HEK293 (cell line): ENCODE measurements around the gene NCKAP5.

Source experiments
- KLF9 ChIP-seq: fragments of 450-650 bp; formaldehyde crosslinking; IDR thresholded peaks from 2 replicates; pipeline ENCODE4 v1.5.1; 2016; ENCODE audit warnings: missing biosample characterization, missing genetic modification characterization, low read depth
- REPIN1 ChIP-seq: fragments of 450-650 bp; formaldehyde crosslinking; IDR thresholded peaks from 2 replicates; pipeline ENCODE4 v1.5.1; 2017; ENCODE audit warnings: missing biosample characterization, missing genetic modification characterization, low read depth
- ZBTB21 ChIP-seq: fragments of 450-650 bp; formaldehyde crosslinking; IDR thresholded peaks from 2 replicates; pipeline ENCODE4 v1.5.1; 2017; ENCODE audit warnings: missing biosample characterization, missing genetic modification characterization
- ZNF24 ChIP-seq: fragments of 450-650 bp; formaldehyde crosslinking; IDR thresholded peaks from 2 replicates; pipeline ENCODE4 v1.5.1; 2016; ENCODE audit warnings: missing biosample characterization, missing genetic modification characterization
- ZNF776 ChIP-seq: fragments of 450-650 bp; formaldehyde crosslinking; IDR thresholded peaks from 2 replicates; pipeline ENCODE4 v1.5.0; 2017; ENCODE audit warnings: missing biosample characterization, missing genetic modification characterization, borderline replicate concordance
- ZSCAN23 ChIP-seq: fragments of 450-650 bp; formaldehyde crosslinking; IDR thresholded peaks from 2 replicates; pipeline ENCODE4 v1.5.1; 2016; ENCODE audit warnings: missing biosample characterization, missing genetic modification characterization
- TF ChIP-seq, protein P1 (sequence below): fragments of 450-650 bp; formaldehyde crosslinking; IDR thresholded peaks from 2 replicates; pipeline ENCODE4 v1.5.1; 2016; ENCODE audit warnings: missing biosample characterization, missing genetic modification characterization
- TF ChIP-seq, protein P2 (sequence below): fragments of 450-650 bp; formaldehyde crosslinking; IDR thresholded peaks from 2 replicates; pipeline ENCODE4 v1.5.1; 2016; ENCODE audit warnings: missing biosample characterization, missing genetic modification characterization

DNA sequence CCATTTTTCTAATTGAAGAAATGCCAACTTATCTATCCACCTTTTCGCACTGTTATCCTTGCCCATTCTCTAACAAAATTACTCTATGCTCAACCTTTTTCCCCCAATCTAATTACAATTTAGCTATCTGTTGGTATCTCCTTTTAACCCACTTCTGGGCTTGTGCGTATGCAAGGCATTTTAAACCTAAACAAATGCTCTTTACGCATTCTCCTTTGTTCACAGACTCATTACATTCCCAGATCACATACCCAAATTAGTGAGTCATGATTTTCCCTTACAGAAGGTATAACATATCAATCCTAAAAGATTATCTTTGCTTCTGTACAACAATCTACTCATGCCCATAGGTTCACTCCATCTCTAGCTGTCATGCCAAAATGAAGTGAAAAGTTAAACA, 826.5 kb downstream of the NCKAP5 start:
- TF ChIP-seq, protein P1, sequence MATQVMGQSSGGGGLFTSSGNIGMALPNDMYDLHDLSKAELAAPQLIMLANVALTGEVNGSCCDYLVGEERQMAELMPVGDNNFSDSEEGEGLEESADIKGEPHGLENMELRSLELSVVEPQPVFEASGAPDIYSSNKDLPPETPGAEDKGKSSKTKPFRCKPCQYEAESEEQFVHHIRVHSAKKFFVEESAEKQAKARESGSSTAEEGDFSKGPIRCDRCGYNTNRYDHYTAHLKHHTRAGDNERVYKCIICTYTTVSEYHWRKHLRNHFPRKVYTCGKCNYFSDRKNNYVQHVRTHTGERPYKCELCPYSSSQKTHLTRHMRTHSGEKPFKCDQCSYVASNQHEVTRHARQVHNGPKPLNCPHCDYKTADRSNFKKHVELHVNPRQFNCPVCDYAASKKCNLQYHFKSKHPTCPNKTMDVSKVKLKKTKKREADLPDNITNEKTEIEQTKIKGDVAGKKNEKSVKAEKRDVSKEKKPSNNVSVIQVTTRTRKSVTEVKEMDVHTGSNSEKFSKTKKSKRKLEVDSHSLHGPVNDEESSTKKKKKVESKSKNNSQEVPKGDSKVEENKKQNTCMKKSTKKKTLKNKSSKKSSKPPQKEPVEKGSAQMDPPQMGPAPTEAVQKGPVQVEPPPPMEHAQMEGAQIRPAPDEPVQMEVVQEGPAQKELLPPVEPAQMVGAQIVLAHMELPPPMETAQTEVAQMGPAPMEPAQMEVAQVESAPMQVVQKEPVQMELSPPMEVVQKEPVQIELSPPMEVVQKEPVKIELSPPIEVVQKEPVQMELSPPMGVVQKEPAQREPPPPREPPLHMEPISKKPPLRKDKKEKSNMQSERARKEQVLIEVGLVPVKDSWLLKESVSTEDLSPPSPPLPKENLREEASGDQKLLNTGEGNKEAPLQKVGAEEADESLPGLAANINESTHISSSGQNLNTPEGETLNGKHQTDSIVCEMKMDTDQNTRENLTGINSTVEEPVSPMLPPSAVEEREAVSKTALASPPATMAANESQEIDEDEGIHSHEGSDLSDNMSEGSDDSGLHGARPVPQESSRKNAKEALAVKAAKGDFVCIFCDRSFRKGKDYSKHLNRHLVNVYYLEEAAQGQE (tag by site-specific recombination): no peak
- TF ChIP-seq ZSCAN23 (tag by site-specific recombination): no peak
- TF ChIP-seq, protein P2, sequence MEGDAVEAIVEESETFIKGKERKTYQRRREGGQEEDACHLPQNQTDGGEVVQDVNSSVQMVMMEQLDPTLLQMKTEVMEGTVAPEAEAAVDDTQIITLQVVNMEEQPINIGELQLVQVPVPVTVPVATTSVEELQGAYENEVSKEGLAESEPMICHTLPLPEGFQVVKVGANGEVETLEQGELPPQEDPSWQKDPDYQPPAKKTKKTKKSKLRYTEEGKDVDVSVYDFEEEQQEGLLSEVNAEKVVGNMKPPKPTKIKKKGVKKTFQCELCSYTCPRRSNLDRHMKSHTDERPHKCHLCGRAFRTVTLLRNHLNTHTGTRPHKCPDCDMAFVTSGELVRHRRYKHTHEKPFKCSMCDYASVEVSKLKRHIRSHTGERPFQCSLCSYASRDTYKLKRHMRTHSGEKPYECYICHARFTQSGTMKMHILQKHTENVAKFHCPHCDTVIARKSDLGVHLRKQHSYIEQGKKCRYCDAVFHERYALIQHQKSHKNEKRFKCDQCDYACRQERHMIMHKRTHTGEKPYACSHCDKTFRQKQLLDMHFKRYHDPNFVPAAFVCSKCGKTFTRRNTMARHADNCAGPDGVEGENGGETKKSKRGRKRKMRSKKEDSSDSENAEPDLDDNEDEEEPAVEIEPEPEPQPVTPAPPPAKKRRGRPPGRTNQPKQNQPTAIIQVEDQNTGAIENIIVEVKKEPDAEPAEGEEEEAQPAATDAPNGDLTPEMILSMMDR (tag by site-specific recombination): no peak
- TF ChIP-seq REPIN1 (tag by site-specific recombination): no peak
- TF ChIP-seq ZNF24 (tag by site-specific recombination): no peak
- TF ChIP-seq ZNF776 (tag by site-specific recombination): no peak
- TF ChIP-seq ZBTB21 (tag by site-specific recombination): no peak
- no peak for TF ChIP-seq KLF9 (tag by site-specific recombination)
